ENCODE data around the gene STX16. TPM values are rescaled to one million over a fixed set of nuclear protein-coding genes. Genes with fewer than 3 reads are reported as not detected.

Gene STX16
- total RNA-seq, 1 donor from 2014 or later: 67.8 TPM

GRCh38 chr20:58688840-58689239 lies 37.8 kb downstream of the STX16 start:
- H3K27me3 ChIP-seq (ENCODE audit: low read depth): no peaks in the 10 kb centered on the region
- TF ChIP-seq CTCF (IDR thresholded peaks at IDR 0.05): no peak
- H3K36me3 ChIP-seq: no peaks in the 10 kb centered on the region
- H3K27ac ChIP-seq: no peak overlapping the region
- H3K4me1 ChIP-seq: peaks cover 32% of the 10 kb centered on the region
- H3K9me3 ChIP-seq: no peaks in the 10 kb centered on the region
- ATAC-seq (no peak), DNase-seq (no peak)
- intact Hi-C loops (cut with DNase I): no loop called here
- H3K4me3 ChIP-seq: no peak overlapping the region

GRCh38 chr20:58690396-58691135 lies 39.5 kb downstream of the STX16 start:
- no peak for TF ChIP-seq CTCF (IDR thresholded peaks at IDR 0.05)
- ATAC-seq: peak; percentile 6 to 9
- H3K36me3 ChIP-seq: peaks cover 3% of the 10 kb centered on the region
- H3K4me3 ChIP-seq: no peak overlapping the region
- H3K27ac ChIP-seq: peak overlapping the region; percentile 96
- H3K9me3 ChIP-seq: no peaks in the 10 kb centered on the region
- H3K4me1 ChIP-seq: peaks cover 41% of the 10 kb centered on the region
- no peak for DNase-seq
- H3K27me3 ChIP-seq (ENCODE audit: low read depth): no peaks in the 10 kb centered on the region
- intact Hi-C loops (cut with DNase I): no loop called here

- H3K27me3 ChIP-seq (ENCODE audit: low read depth): no peaks in the 10 kb centered on the region
- peaks cover 17% of the 10 kb centered on the region for H3K36me3 ChIP-seq
- peak overlapping the region; percentile 10 for H3K4me3 ChIP-seq
- H3K4me1 ChIP-seq: peaks cover 41% of the 10 kb centered on the region
- intact Hi-C loops (cut with DNase I): no loop called here
- H3K9me3 ChIP-seq: no peaks in the 10 kb centered on the region
- peak; percentile 85 for DNase-seq
- H3K27ac ChIP-seq: peak overlapping the region; percentile 96
- no peak for TF ChIP-seq CTCF (IDR thresholded peaks at IDR 0.05)
- ATAC-seq: peak; percentile 67 to 77
These were observed 40.9 kb downstream of the STX16 start for GRCh38 chr20:58691773-58692578.

- no peak for TF ChIP-seq CTCF (IDR thresholded peaks at IDR 0.05)
- Histone ChIP-seq H3K36me3 (peaks cover 24% of the 10 kb centered on the region), H3K9me3 (no peaks in the 10 kb centered on the region), H3K4me3 (peak within 1 kb of the TSS; percentile 65), H3K27me3 (ENCODE audit: low read depth) (no peaks in the 10 kb centered on the region), H3K27ac (peak within 1 kb of the TSS; percentile 96), H3K4me1 (peaks cover 41% of the 10 kb centered on the region)
- intact Hi-C loops (cut with DNase I): no loop called here
- peak; percentile 90 to 93 for ATAC-seq
- peak; percentile 85 for DNase-seq
These were observed 41.6 kb downstream of the STX16 start, which contains the start of gene NPEPL1 for GRCh38 chr20:58692579-58693225. TSS of gene NPEPL1 (plus strand) at chr20:58692800. CDS start at chr20:58692901, 101 bp downstream.

- ATAC-seq (peak in 1 of 2 donors; percentile 0), DNase-seq (no peak)
- no peak for TF ChIP-seq CTCF (IDR thresholded peaks at IDR 0.05)
- no peaks in the 10 kb centered on the region for H3K9me3 ChIP-seq
- peaks cover 41% of the 10 kb centered on the region for H3K4me1 ChIP-seq
- H3K4me3 ChIP-seq: peak overlapping the region; percentile 65
- H3K27me3 ChIP-seq (ENCODE audit: low read depth): no peaks in the 10 kb centered on the region
- H3K36me3 ChIP-seq: peaks cover 32% of the 10 kb centered on the region
- peak overlapping the region; percentile 87 for H3K27ac ChIP-seq
- intact Hi-C loops (cut with DNase I): no loop called here
These were observed 42.3 kb downstream of the STX16 start for GRCh38 chr20:58693226-58694006.

All from lower lobe of right lung (tissue), 2 donors.